ENCODE results near the gene SPACA1. TPM values are rescaled to one million over a fixed set of nuclear protein-coding genes. Genes with fewer than 3 reads are reported as not detected.

SPACA1 gene
- total RNA-seq, 3 donors from 2014 or later: not detected

DNA sequence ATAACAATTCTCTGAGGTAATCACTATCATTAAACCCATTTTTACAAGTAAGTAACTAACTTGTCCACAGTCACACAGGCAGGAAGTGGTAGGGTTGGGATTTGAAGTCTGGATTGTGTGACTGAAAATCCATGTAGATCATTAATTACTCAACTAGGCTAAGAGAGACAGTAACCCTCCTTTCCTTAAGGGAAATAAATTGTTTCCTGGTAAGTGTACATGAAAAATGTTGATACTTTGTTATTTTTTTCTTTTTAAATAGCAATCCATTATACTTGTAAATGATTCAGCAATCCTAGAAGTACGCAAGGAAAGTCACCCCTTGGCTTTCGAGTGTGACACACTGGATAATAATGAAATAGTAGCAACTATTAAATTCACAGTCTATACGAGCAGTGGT lies 11.6 kb downstream of the SPACA1 start:
- H3K27ac ChIP-seq: no peak overlapping the region
- H3K9me3 ChIP-seq: no peaks in the 10 kb centered on the region
- TF ChIP-seq POLR2AphosphoS5 (IDR thresholded peaks at IDR 0.05) (no peak), POLR2A (IDR thresholded peaks at IDR 0.05) (no peak)
- TF ChIP-seq, protein P1, sequence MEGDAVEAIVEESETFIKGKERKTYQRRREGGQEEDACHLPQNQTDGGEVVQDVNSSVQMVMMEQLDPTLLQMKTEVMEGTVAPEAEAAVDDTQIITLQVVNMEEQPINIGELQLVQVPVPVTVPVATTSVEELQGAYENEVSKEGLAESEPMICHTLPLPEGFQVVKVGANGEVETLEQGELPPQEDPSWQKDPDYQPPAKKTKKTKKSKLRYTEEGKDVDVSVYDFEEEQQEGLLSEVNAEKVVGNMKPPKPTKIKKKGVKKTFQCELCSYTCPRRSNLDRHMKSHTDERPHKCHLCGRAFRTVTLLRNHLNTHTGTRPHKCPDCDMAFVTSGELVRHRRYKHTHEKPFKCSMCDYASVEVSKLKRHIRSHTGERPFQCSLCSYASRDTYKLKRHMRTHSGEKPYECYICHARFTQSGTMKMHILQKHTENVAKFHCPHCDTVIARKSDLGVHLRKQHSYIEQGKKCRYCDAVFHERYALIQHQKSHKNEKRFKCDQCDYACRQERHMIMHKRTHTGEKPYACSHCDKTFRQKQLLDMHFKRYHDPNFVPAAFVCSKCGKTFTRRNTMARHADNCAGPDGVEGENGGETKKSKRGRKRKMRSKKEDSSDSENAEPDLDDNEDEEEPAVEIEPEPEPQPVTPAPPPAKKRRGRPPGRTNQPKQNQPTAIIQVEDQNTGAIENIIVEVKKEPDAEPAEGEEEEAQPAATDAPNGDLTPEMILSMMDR (IDR thresholded peaks at IDR 0.05): no peak
- H3K4me1 ChIP-seq: no peaks in the 10 kb centered on the region
- no peaks in the 10 kb centered on the region for H3K27me3 ChIP-seq
- H3K4me3 ChIP-seq: no peak overlapping the region
- intact Hi-C loops (cut with DNase I; ENCODE audit: low total_unique reads): no loop called here
- DNase-seq (ENCODE audit: low spot score in 2 of 2): no peak
- H3K36me3 ChIP-seq: no peaks in the 10 kb centered on the region

DNA sequence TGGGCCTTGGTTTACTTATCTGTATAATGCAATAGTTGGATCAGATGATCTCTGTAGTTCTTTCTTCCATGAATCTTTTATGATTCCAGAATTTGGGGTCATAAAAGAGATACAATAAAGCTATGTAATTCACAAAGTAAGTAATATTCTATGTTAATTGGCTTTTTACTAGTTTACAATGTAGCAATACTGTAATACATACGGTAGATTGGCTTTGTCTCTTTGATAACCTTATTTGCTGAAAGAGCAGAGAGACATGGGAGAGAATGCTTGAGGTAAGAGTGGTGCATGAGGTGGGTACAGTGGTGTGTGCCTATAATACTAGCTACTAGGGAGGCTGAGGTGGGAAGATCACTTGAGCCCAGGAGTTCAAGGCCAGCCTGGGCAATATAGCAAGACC lies 14.7 kb downstream of the SPACA1 start:
- no peak for TF ChIP-seq POLR2AphosphoS5 (IDR thresholded peaks at IDR 0.05)
- TF ChIP-seq, protein P1 (IDR thresholded peaks at IDR 0.05): no peak
- no peak for TF ChIP-seq POLR2A (IDR thresholded peaks at IDR 0.05)
- intact Hi-C loops (cut with DNase I; ENCODE audit: low total_unique reads): no loop called here
- no peaks in the 10 kb centered on the region for H3K4me1 ChIP-seq

DNA sequence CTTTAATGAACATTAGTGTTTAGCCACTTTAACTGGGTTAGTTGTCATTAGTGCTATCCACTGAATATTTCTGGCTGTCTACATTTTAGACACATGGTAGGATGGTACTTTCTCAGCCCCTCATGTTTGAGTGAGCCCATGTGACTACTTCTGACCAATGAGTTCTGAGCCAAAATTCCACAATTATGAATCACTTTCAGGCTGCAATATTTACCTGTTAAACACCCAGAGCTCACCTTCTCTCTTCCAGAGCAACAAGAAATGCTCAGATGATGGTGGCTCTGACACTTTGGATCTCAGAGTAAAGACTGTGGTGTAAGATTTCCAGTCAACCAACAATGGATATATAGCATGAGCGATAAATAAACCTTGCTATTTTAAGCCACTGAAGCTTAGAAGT lies 24.8 kb downstream of the SPACA1 start:
- H3K27ac ChIP-seq: no peak overlapping the region
- no peaks in the 10 kb centered on the region for H3K4me1 ChIP-seq
- H3K4me3 ChIP-seq: no peak overlapping the region
- H3K9me3 ChIP-seq: peaks cover 0 to 6% of the 10 kb centered on the region in 2 donors
- TF ChIP-seq POLR2AphosphoS5 (IDR thresholded peaks at IDR 0.05) (no peak), POLR2A (IDR thresholded peaks at IDR 0.05) (no peak)
- TF ChIP-seq, protein P1 (IDR thresholded peaks at IDR 0.05): no peak
- peaks cover 0 to 3% of the 10 kb centered on the region in 2 donors for H3K27me3 ChIP-seq
- H3K36me3 ChIP-seq: no peaks in the 10 kb centered on the region
- intact Hi-C loops (cut with DNase I; ENCODE audit: low total_unique reads): no loop called here
- no peak for DNase-seq (ENCODE audit: low spot score in 2 of 2)

More for the DNA sequence above, 14.7 kb downstream of the SPACA1 start:
- Histone ChIP-seq H3K27ac (no peak overlapping the region), H3K9me3 (no peaks in the 10 kb centered on the region), H3K27me3 (no peaks in the 10 kb centered on the region), H3K36me3 (no peaks in the 10 kb centered on the region), H3K4me3 (no peak overlapping the region)
- DNase-seq (ENCODE audit: low spot score in 2 of 2): no peak

DNA sequence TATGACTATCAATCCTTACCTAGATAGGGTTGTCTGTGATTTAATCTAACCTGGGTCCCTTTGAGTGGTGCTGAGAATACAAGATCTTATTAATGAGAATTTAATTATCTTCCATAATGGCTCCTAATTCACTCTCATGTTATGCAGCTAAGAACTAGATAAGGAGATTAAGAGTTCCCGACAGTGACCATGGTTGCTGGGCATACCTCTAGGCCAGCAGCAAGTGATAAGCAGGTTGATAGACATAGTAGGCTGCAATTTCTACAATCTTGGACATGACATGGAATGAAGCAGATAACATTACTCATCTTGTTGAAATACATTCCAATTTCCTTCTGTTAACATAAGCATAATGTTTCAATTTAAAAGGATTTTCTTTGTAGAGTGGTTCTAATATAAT lies 27.1 kb downstream of the SPACA1 start:
- Histone ChIP-seq H3K36me3 (no peaks in the 10 kb centered on the region), H3K27ac (no peak overlapping the region), H3K4me1 (no peaks in the 10 kb centered on the region), H3K4me3 (no peak overlapping the region), H3K9me3 (peaks cover 0 to under 1% of the 10 kb centered on the region in 2 donors), H3K27me3 (peaks cover 0 to 3% of the 10 kb centered on the region in 2 donors)
- intact Hi-C loops (cut with DNase I; ENCODE audit: low total_unique reads): no loop called here
- DNase-seq (ENCODE audit: low spot score in 2 of 2): no peak
- TF ChIP-seq POLR2A (IDR thresholded peaks at IDR 0.05) (no peak), POLR2AphosphoS5 (IDR thresholded peaks at IDR 0.05) (no peak)
- TF ChIP-seq, protein P1 (IDR thresholded peaks at IDR 0.05): no peak

DNA sequence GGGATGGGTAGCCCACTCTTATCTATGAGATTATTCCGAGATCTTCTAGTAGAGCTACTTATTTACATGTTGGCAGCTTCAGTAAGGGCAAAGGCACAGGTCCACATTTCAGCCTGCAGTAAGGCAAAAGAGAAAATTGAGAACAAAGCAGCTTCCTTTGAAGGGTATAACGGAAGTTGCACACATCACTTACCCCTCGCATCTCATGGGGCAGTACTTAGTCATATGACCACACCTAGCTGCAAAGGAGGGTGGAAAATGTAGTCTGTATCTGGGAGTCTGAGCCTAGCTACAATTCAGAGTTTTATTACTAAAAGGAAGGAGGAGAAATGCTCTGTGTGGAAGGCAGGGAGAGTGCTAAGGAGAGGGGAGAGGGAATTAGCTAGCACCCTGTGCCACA lies 29.7 kb downstream of the SPACA1 start:
- intact Hi-C loops (cut with DNase I; ENCODE audit: low total_unique reads): no loop called here
- Histone ChIP-seq H3K9me3 (peaks cover 0 to 3% of the 10 kb centered on the region in 2 donors), H3K4me1 (no peaks in the 10 kb centered on the region), H3K27me3 (peaks cover 0 to 3% of the 10 kb centered on the region in 2 donors), H3K4me3 (no peak overlapping the region), H3K36me3 (no peaks in the 10 kb centered on the region), H3K27ac (no peak overlapping the region)
- no peak for DNase-seq (ENCODE audit: low spot score in 2 of 2)
- TF ChIP-seq, protein P1 (IDR thresholded peaks at IDR 0.05): no peak
- TF ChIP-seq POLR2AphosphoS5 (IDR thresholded peaks at IDR 0.05) (no peak), POLR2A (IDR thresholded peaks at IDR 0.05) (no peak)
